Activated naive CD4-positive, alpha-beta T cell treated with anti-CD3 and anti-CD28 coated beads, Interleukin-2, amount 10 ng/mL, durations not matched to agents 7 days and 5 days (primary cell): ENCODE results near the gene ADAM19.
"Not testable (repeated sequence)": the region's sequence is repeated elsewhere in the genome, so short reads cannot be mapped to it uniquely, and the experiment has no call there.

Source experiments
- CTCF ChIA-PET: fragments of 350-600 bp; sonication (Branson Sonifier 250); formaldehyde crosslinking; loops from one replicate; lab custom pipeline; 2021; ENCODE audit warnings: antibody characterized with exemption; lab: Charles Lee
- DNase-seq: peaks from one replicate; pipeline ENCODE4 v3.0.0-alpha.2; 2020
- H3K27ac Mint-ChIP-seq: one replicate; pipeline ENCODE4 v1.8.0; 2021; ENCODE audit warnings: mild to moderate bottlenecking, moderate library complexity, mixed read lengths
- H3K27me3 Mint-ChIP-seq: one replicate; pipeline ENCODE4 v1.8.0; 2021; ENCODE audit warnings: mild to moderate bottlenecking, mixed read lengths
- H3K36me3 Mint-ChIP-seq: one replicate; pipeline ENCODE4 v1.8.0; 2021; ENCODE audit warnings: mixed read lengths
- H3K4me1 Mint-ChIP-seq: one replicate; pipeline ENCODE4 v1.8.0; 2021; ENCODE audit warnings: mixed read lengths
- H3K4me3 Mint-ChIP-seq: one replicate; pipeline ENCODE4 v1.8.0; 2021; ENCODE audit warnings: mild to moderate bottlenecking, moderate library complexity, mixed read lengths
- H3K9me3 Mint-ChIP-seq: one replicate; pipeline ENCODE4 v1.8.0; 2021; ENCODE audit warnings: mixed read lengths

The ADAM19 gene

GRCh38 chr5:157454273-157454672 is 121.3 kb downstream of the ADAM19 start:
- no peak for DNase-seq
- CTCF ChIA-PET: interaction anchor here (0.5 to 1.1 kb wide), 3 partner anchors 11 to 21 kb away, joined by 3 read pairs; no protein-coding TSS in a partner anchor
- Mint-ChIP-seq H3K27me3 (peaks cover 43% of the 10 kb centered on the region), H3K4me3 (no peak overlapping the region), H3K4me1 (peaks cover 6% of the 10 kb centered on the region), H3K27ac (no peak overlapping the region), H3K9me3 (no peaks in the 10 kb centered on the region), H3K36me3 (no peaks in the 10 kb centered on the region)

- no peak for DNase-seq
- Mint-ChIP-seq H3K27ac (no peak overlapping the region), H3K36me3 (no peaks in the 10 kb centered on the region), H3K4me3 (no peak overlapping the region), H3K4me1 (peaks cover 6% of the 10 kb centered on the region), H3K9me3 (no peaks in the 10 kb centered on the region), H3K27me3 (peaks cover 34% of the 10 kb centered on the region)
- CTCF ChIA-PET: no interaction called here
Measured at GRCh38 chr5:157451806-157452205, 123.8 kb downstream of the ADAM19 start.

- H3K27ac Mint-ChIP-seq: no peak overlapping the region
- H3K9me3 Mint-ChIP-seq: no peaks in the 10 kb centered on the region
- H3K27me3 Mint-ChIP-seq: peaks cover 27% of the 10 kb centered on the region
- no peaks in the 10 kb centered on the region for H3K36me3 Mint-ChIP-seq
- CTCF ChIA-PET: interaction anchor here (1.2 to 2.2 kb wide), 3 partner anchors 19 to 293 kb away, joined by 4 to 6 read pairs (median 6); partner anchors contain the start of gene LSM11
- H3K4me1 Mint-ChIP-seq: peaks cover under 1% of the 10 kb centered on the region
- DNase-seq: no peak
- no peak overlapping the region for H3K4me3 Mint-ChIP-seq
Measured at GRCh38 chr5:157450024-157450423, 125.6 kb downstream of the ADAM19 start.

GRCh38 chr5:157449011-157449723 is 126.4 kb downstream of the ADAM19 start:
- peaks cover 29% of the 10 kb centered on the region for H3K27me3 Mint-ChIP-seq
- H3K27ac Mint-ChIP-seq: no peak overlapping the region
- H3K4me1 Mint-ChIP-seq: no peaks in the 10 kb centered on the region
- no peak overlapping the region for H3K4me3 Mint-ChIP-seq
- no peak for DNase-seq
- CTCF ChIA-PET: interaction anchor here (1.2 to 2.2 kb wide), 2 partner anchors 18 to 22 kb away, joined by 6 read pairs; no protein-coding TSS in a partner anchor
- no peaks in the 10 kb centered on the region for H3K9me3 Mint-ChIP-seq
- H3K36me3 Mint-ChIP-seq: no peaks in the 10 kb centered on the region

GRCh38 chr5:157447201-157447637 is 128.4 kb downstream of the ADAM19 start:
- Mint-ChIP-seq H3K4me3 (no peak overlapping the region), H3K27me3 (peaks cover 33% of the 10 kb centered on the region), H3K36me3 (no peaks in the 10 kb centered on the region), H3K4me1 (no peaks in the 10 kb centered on the region), H3K9me3 (no peaks in the 10 kb centered on the region), H3K27ac (no peak overlapping the region)
- DNase-seq: no peak
- CTCF ChIA-PET: interaction anchor here (1.0 to 1.2 kb wide), 3 partner anchors 15 to 271 kb away, joined by 3 to 4 read pairs (median 4); no protein-coding TSS in a partner anchor

GRCh38 chr5:157446412-157446935 is 129.1 kb downstream of the ADAM19 start:
- DNase-seq: no peak
- Mint-ChIP-seq H3K4me1 (no peaks in the 10 kb centered on the region), H3K27me3 (peaks cover 29% of the 10 kb centered on the region), H3K27ac (no peak overlapping the region), H3K9me3 (no peaks in the 10 kb centered on the region), H3K36me3 (no peaks in the 10 kb centered on the region), H3K4me3 (no peak overlapping the region)
- CTCF ChIA-PET: interaction anchor here (1.0 to 1.2 kb wide), 3 partner anchors 14 to 272 kb away, joined by 3 to 4 read pairs (median 4); no protein-coding TSS in a partner anchor

- Mint-ChIP-seq H3K27ac (no peak overlapping the region), H3K4me1 (no peaks in the 10 kb centered on the region), H3K27me3 (peaks cover 29% of the 10 kb centered on the region), H3K9me3 (no peaks in the 10 kb centered on the region), H3K36me3 (no peaks in the 10 kb centered on the region), H3K4me3 (no peak overlapping the region)
- CTCF ChIA-PET: interaction anchor here (0.5 kb wide), 1 partner anchor 24 kb away, joined by 3 read pairs; no protein-coding TSS in a partner anchor
- no peak for DNase-seq
Measured at GRCh38 chr5:157445745-157446411, 129.7 kb downstream of the ADAM19 start.

- Mint-ChIP-seq H3K9me3 (no peaks in the 10 kb centered on the region), H3K4me1 (no peaks in the 10 kb centered on the region), H3K4me3 (no peak overlapping the region), H3K36me3 (no peaks in the 10 kb centered on the region), H3K27ac (no peak overlapping the region), H3K27me3 (peaks cover 32% of the 10 kb centered on the region)
- CTCF ChIA-PET: interaction anchor here (0.8 to 1.9 kb wide), 3 partner anchors 12 to 275 kb away, joined by 3 to 6 read pairs (median 4); no protein-coding TSS in a partner anchor
- DNase-seq: no peak
Measured at GRCh38 chr5:157444224-157444623, 131.4 kb downstream of the ADAM19 start.

- CTCF ChIA-PET: interaction anchor here (1.9 kb wide), 1 partner anchor 11 kb away, joined by 6 read pairs; no protein-coding TSS in a partner anchor
- H3K36me3 Mint-ChIP-seq: no peaks in the 10 kb centered on the region
- no peaks in the 10 kb centered on the region for H3K9me3 Mint-ChIP-seq
- H3K27me3 Mint-ChIP-seq: peaks cover 32% of the 10 kb centered on the region
- no peak overlapping the region for H3K4me3 Mint-ChIP-seq
- no peak for DNase-seq
- H3K27ac Mint-ChIP-seq: no peak overlapping the region
- no peaks in the 10 kb centered on the region for H3K4me1 Mint-ChIP-seq
Measured at GRCh38 chr5:157443041-157443549, 132.5 kb downstream of the ADAM19 start.

- no peak overlapping the region for H3K4me3 Mint-ChIP-seq
- CTCF ChIA-PET: interaction anchor here (0.6 to 3.7 kb wide), 6 partner anchors 68 to 309 kb away, joined by 3 to 38 read pairs (median 4); partner anchors contain the start of gene LSM11
- peaks cover 17% of the 10 kb centered on the region for H3K27me3 Mint-ChIP-seq
- DNase-seq: no peak
- H3K9me3 Mint-ChIP-seq: peaks cover 7% of the 10 kb centered on the region
- H3K4me1 Mint-ChIP-seq: peaks cover 9% of the 10 kb centered on the region
- H3K27ac Mint-ChIP-seq: no peak overlapping the region
- H3K36me3 Mint-ChIP-seq: peaks cover 2% of the 10 kb centered on the region
Measured at GRCh38 chr5:157434096-157434495, 141.5 kb downstream of the ADAM19 start.

- DNase-seq: peak; percentile 38
- Mint-ChIP-seq H3K4me1 (peaks cover 9% of the 10 kb centered on the region), H3K9me3 (peaks cover 7% of the 10 kb centered on the region), H3K4me3 (no peak overlapping the region), H3K27ac (no peak overlapping the region), H3K36me3 (peaks cover 2% of the 10 kb centered on the region), H3K27me3 (peaks cover 40% of the 10 kb centered on the region)
- CTCF ChIA-PET: interaction anchor here (0.6 to 3.7 kb wide), 26 partner anchors 7 to 315 kb away, joined by 3 to 38 read pairs (median 5); partner anchors contain the start of genes LSM11 and THG1L
Measured at GRCh38 chr5:157431544-157432200, 143.9 kb downstream of the ADAM19 start.

GRCh38 chr5:157429920-157430319 is 145.7 kb downstream of the ADAM19 start:
- H3K4me3 Mint-ChIP-seq, H3K4me1 Mint-ChIP-seq, H3K9me3 Mint-ChIP-seq, H3K36me3 Mint-ChIP-seq, CTCF ChIA-PET, H3K27ac Mint-ChIP-seq, DNase-seq: not testable (repeated sequence)
- peaks cover 46% of the 10 kb centered on the region for H3K27me3 Mint-ChIP-seq
